GM18508 (cell line): ENCODE results near the gene MGAT5.

Experiments used
- ATAC-seq: cut with Tn5 transposase; IDR thresholded peaks from one replicate; pipeline ENCODE4 v1.9.1; 2021; ENCODE audit warnings: moderate number of reproducible peaks; ENCODE audit not compliant: insufficient read depth, unreplicated experiment

The MGAT5 gene

GRCh38 chr2:134231301-134231964 is 22.4 kb upstream of the MGAT5 start:
- no peak for ATAC-seq

DNA sequence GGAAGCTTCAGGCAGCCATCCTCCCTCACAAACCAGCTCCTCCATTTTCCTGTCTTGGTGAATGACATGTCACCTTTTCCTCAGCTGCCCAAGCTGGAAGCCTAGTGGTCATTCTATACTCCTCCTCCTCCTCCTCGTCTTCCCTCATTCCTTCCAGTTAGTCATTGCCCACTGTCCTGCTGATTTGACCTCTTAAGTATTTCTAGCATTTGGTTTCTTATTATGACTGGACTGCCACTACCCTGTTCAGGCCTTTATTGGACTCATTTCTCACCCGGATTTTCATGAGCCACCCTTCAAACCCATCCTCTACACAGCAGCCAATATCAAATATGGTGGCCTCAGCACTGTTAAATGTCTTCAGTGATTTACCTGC is 21.9 kb upstream of the MGAT5 start:
- ATAC-seq: no peak

- no peak for ATAC-seq
Measured at GRCh38 chr2:134232461-134232860, 21.4 kb upstream of the MGAT5 start.

DNA sequence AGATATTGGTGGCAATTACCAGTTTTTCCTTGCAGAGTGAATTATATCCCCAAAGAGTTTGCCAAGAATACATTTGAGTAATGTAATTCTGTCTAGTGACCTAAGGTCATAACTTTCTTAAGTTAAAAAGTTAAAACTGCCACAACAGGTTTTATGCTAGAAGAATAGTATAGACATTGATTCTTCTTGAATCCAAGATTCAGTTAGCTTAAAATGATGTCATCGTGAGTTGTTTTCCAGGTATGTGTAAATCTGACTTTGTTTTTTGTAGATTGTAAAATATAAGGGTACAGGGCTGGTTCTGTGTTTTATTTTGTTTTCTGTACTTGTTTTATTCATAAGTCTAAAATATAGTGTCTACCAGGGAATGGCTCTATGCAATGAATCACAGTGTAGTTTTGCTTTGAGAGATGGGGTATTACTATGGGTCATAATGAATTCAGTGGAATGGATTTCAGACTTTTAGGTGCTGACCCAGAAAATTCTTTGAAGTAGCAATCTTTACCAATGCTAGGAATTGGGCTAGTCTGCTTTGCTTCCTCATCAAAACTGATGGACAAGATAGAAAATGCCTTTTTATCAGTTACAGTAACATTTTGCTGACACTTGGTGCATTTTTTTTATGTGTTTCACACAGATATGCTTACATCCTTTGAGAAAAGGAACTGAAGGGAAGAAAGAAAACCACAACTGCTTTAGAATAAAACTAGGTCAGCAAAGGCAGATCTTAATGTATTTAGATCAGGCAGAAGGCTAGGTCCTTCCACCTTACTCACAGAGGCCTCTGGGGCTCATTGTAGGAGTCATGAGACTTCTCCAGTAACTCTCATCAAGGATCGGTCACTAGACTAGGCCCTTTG is 20.8 kb upstream of the MGAT5 start:
- ATAC-seq: peak; percentile 24

GRCh38 chr2:134233728-134234136 is 20.1 kb upstream of the MGAT5 start:
- ATAC-seq: peak; percentile 38

DNA sequence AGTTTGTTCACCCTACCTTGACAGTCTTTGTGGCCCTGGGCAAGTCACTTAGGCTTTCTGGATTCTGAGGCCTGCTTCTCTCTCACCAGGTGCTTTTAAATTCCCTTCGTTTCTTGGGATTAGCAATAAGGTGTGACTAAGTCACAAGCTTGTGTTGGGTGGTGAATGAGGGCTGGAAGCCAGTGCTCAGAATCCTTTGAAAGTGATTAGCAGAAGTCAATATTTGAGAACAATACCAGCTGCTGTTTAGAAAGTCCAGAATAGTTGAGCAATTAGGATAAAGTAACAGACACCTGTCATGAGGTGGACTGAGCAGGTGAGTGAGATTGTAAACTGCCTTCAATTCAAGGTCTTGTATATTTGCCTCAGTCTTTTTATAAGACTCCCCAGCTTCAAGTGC is 19.3 kb upstream of the MGAT5 start:
- ATAC-seq: no peak

DNA sequence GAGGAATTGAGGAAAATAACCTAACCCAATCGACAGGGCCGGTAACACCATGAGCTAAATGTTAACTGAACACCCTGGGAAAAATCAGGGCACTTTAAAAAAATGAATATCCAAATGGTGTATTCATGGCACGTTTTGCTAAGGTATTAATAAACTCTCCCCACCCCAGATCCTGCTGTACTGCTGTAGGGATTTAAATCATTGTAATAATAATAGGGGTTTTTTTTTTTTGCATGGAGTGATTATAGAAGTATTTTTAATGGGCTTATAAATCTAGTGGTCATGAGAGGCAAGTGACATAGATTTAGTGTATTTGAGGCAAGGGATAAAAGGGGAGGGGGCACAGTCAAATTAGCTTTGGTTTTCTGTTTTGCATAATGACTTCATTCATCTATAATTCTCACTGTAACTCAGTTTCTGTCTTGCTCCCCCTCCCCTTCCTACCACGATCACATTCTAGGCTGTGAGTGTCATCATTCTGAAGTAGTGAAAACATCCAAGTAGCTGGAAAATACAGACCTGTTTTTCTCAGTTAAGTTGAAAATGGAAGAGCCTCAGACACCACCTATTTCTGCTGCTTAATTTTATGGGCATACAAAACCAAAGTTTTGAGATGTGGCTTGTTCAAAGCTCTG is 18.2 kb upstream of the MGAT5 start:
- ATAC-seq: no peak

GRCh38 chr2:134238371-134238770 is 15.5 kb upstream of the MGAT5 start:
- no peak for ATAC-seq

GRCh38 chr2:134240061-134240460 is 13.8 kb upstream of the MGAT5 start:
- ATAC-seq: no peak

GRCh38 chr2:134241911-134242310 is 12.0 kb upstream of the MGAT5 start:
- ATAC-seq: no peak

GRCh38 chr2:134243244-134243643 is 10.6 kb upstream of the MGAT5 start:
- no peak for ATAC-seq

GRCh38 chr2:134244086-134244485 is 9.8 kb upstream of the MGAT5 start:
- no peak for ATAC-seq

- no peak for ATAC-seq
Measured at GRCh38 chr2:134244587-134244986, 9.3 kb upstream of the MGAT5 start.

- ATAC-seq: no peak
Measured at GRCh38 chr2:134245340-134245984, 8.4 kb upstream of the MGAT5 start.

GRCh38 chr2:134246154-134246874 is 7.6 kb upstream of the MGAT5 start:
- no peak for ATAC-seq

- ATAC-seq: peak; percentile 36
Measured at GRCh38 chr2:134247679-134248078, 6.2 kb upstream of the MGAT5 start.

DNA sequence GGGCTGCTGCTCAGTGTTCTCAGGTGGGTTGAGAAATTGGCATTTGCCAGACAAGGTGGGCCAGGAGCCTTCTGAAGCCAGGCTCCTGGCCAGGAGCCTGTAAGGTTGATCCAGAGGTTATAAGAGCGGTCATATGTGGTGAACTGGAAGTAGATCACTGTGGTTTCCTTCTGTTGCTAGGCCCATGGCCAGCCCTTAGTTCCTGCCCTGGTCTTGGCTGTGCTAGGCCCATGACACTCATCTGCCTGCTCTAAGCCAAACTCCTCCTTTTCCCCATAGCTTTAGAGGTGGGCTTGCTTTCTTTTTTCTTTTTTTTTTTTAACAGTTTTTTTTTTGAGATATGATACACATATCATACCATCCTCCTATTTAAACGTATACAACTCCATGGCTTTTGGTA is 5.0 kb upstream of the MGAT5 start:
- ATAC-seq: no peak

- no peak for ATAC-seq
Measured at GRCh38 chr2:134249755-134250154, 4.1 kb upstream of the MGAT5 start.

- ATAC-seq: no peak
Measured at GRCh38 chr2:134250840-134251461, 2.9 kb upstream of the MGAT5 start.
